Measurements from ENCODE around the gene RNMT.
"Not testable (repeated sequence)": the region's sequence is repeated elsewhere in the genome, so short reads cannot be mapped to it uniquely, and the experiment has no call there.

RNMT gene

GRCh38 chr18:13735681-13736080 is 9.2 kb downstream of the RNMT start:
- no peak overlapping the region for H3K4me3 ChIP-seq (replicated peaks in 1 of 2; ENCODE audit: low read depth in 2 of 2, low read length in 2 of 2)
- DNase-seq (ENCODE audit: low read depth in 2 of 2) = no peak
- TF ChIP-seq CTCF (IDR thresholded peaks at IDR 0.05; ENCODE audit: low read depth, low read length) = no peak

DNA sequence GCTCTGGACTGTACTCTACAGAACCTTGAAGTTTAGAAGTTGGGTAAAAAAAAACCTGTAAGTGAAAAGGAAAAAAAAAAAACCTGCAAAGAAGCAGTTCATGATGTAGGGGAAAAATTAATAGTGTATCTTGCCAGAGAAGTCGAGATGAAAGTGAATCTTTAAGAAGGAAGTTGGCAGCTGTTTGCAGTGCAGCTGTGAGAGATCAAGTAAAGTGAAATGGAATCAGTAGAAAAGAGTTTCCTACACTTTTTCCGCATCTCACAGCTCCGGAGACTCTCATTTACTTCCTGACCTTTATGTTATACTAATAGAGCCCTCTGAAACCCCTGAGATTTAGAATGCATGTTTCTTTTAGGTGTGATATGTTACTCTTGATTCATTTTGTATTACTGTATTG is 19.2 kb downstream of the RNMT start:
- no peak for DNase-seq (ENCODE audit: low read depth in 2 of 2)
- no peak for TF ChIP-seq CTCF (IDR thresholded peaks at IDR 0.05; ENCODE audit: low read depth, low read length)

GRCh38 chr18:13746633-13747032 is 20.2 kb downstream of the RNMT start:
- H3K4me3 ChIP-seq (replicated peaks in 1 of 2; ENCODE audit: low read depth in 2 of 2, low read length in 2 of 2) = no peak overlapping the region
- TF ChIP-seq CTCF (IDR thresholded peaks at IDR 0.05; ENCODE audit: low read depth, low read length) = no peak
- DNase-seq (ENCODE audit: low read depth in 2 of 2) = no peak

More for the DNA sequence above, 19.2 kb downstream of the RNMT start:
- no peak overlapping the region for H3K4me3 ChIP-seq (replicated peaks in 1 of 2; ENCODE audit: low read depth in 2 of 2, low read length in 2 of 2)

- H3K4me3 ChIP-seq (replicated peaks in 1 of 2; ENCODE audit: low read depth in 2 of 2, low read length in 2 of 2); DNase-seq (ENCODE audit: low read depth in 2 of 2): not testable (repeated sequence)
Measured at GRCh38 chr18:13751599-13751998, 25.1 kb downstream of the RNMT start.

- DNase-seq (ENCODE audit: low read depth in 2 of 2) = no peak
- no peak overlapping the region for H3K4me3 ChIP-seq (replicated peaks in 1 of 2; ENCODE audit: low read depth in 2 of 2, low read length in 2 of 2)
- TF ChIP-seq CTCF (IDR thresholded peaks at IDR 0.05; ENCODE audit: low read depth, low read length) = no peak
Measured at GRCh38 chr18:13756261-13756660, 29.8 kb downstream of the RNMT start.

DNA sequence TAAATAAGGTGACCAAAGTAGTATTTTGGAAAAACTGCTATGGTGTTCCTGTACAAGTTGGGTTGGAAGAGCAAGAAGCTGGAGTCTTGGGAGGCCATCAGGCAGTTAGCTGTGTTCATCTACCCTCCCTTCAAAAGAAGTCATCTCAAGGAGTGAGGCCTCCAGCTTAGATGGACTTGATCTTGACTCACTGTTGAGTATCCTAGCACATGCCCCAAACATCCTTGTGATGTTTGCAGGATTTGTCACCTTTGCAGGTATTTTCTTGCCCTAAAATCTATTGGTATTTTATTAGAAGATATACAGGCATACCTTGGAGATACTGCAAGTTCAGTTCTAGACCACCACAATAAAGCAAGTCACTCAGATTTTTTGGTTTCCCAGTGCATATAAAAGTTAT is 30.2 kb downstream of the RNMT start:
- no peak for DNase-seq (ENCODE audit: low read depth in 2 of 2)
- no peak overlapping the region for H3K4me3 ChIP-seq (replicated peaks in 1 of 2; ENCODE audit: low read depth in 2 of 2, low read length in 2 of 2)
- no peak for TF ChIP-seq CTCF (IDR thresholded peaks at IDR 0.05; ENCODE audit: low read depth, low read length)

GRCh38 chr18:13758622-13759021 is 32.1 kb downstream of the RNMT start:
- no peak for TF ChIP-seq CTCF (IDR thresholded peaks at IDR 0.05; ENCODE audit: low read depth, low read length)
- no peak overlapping the region for H3K4me3 ChIP-seq (replicated peaks in 1 of 2; ENCODE audit: low read depth in 2 of 2, low read length in 2 of 2)
- no peak for DNase-seq (ENCODE audit: low read depth in 2 of 2)
